Muscle layer of duodenum (tissue), 2 donors: ENCODE data around the gene ERMAP.
A peak's percentile ranks its signal among the peaks of the same experiment; 100 is the strongest.
"Not testable (repeated sequence)": the region's sequence is repeated elsewhere in the genome, so short reads cannot be mapped to it uniquely, and the experiment has no call there.

ENCODE experiments used
- H3K27ac ChIP-seq: one replicate; pipeline ENCODE4 v1.7.0; 2013; ENCODE audit warnings: mild to moderate bottlenecking, low read length
- H3K27me3 ChIP-seq: one replicate; pipeline ENCODE4 v1.7.0; 2013; ENCODE audit warnings: low read depth, mild to moderate bottlenecking, control low read depth, low read length
- H3K36me3 ChIP-seq, 2 donors: one replicate each; pipeline ENCODE4 v1.7.0; 2013; ENCODE audit warnings: low read length in 2 of 2, control low read depth in 1 of 2, mild to moderate bottlenecking in 1 of 2; ENCODE audit not compliant: insufficient read depth in 2 of 2, control insufficient read depth in 1 of 2
- H3K4me1 ChIP-seq, 2 donors: one replicate each; pipeline ENCODE4 v1.7.0; 2013; ENCODE audit warnings: low read length in 2 of 2, mild to moderate bottlenecking in 2 of 2, control low read depth in 1 of 2, moderate library complexity in 1 of 2; ENCODE audit not compliant: insufficient read depth in 2 of 2, control insufficient read depth in 1 of 2
- H3K4me3 ChIP-seq, 2 donors: one replicate each; pipeline ENCODE4 v1.7.0; 2013; ENCODE audit warnings: low read length in 2 of 2, low read depth in 1 of 2, mild to moderate bottlenecking in 1 of 2
- H3K9me3 ChIP-seq, 2 donors: one replicate each; pipeline ENCODE4 v1.7.0; 2013; ENCODE audit warnings: low read length in 2 of 2, control low read depth in 1 of 2, mild to moderate bottlenecking in 1 of 2; ENCODE audit not compliant: control insufficient read depth in 1 of 2
- donor health status: healthy.

The ERMAP gene

DNA sequence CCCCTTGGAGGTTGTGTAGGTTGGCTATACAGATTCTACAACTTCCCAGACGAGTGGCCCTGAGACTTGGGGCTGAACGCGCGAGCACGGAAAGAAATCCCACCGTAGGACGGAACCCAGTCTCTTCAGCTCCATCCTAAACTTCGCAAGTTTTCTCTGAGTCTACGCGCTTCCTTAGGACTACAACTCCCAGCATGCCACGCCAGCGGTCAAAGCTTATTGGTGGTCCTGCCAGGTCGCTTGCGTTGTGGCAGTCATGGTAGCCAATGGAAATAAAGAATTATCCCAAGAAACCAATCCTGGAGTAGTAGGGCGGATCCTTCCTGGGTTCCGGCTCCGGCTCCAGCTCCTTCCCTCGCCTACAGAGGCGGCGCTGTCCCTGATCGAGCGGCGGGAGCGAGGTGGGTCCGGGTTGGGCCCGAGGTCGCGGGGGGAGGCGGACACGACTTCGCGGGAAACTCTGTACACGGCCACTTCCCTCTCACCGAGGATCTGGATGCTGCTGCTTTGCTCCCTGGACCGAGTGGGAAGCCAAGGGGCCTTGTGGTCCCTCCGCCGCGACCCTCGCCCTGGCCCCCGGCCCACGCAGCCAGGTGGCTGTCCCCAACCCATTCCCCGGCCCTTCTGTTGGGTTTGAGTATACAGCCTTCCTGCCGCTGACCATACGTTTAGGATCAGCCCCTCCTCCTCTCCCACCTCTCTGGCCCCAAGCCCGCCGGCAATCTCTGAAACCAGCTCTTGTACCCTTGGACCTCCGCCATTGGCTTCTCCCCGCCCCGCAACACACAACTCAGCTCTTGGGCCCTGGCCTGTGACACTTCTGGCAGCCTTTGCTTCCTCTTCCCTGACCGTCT is 29.6 kb downstream of the ERMAP start, which contains the start of gene ZNF691:
Gene ZNF691 (plus strand): TSS at position 357 of the 854 bp plus-strand sequence. CDS start 3,046 bp downstream, outside the sequence.
- peak within 1 kb of the TSS; percentile 42 for H3K27ac ChIP-seq
- H3K4me3 ChIP-seq, result peak within 1 kb of the TSS; percentile 87 to 91
- H3K36me3 ChIP-seq, result peaks cover 4 to 32% of the 10 kb centered on the region in 2 donors
- peaks cover 5 to 9% of the 10 kb centered on the region in 2 donors for H3K4me1 ChIP-seq
- no peaks in the 10 kb centered on the region for H3K27me3 ChIP-seq
- peaks cover 0 to 5% of the 10 kb centered on the region in 2 donors for H3K9me3 ChIP-seq

DNA sequence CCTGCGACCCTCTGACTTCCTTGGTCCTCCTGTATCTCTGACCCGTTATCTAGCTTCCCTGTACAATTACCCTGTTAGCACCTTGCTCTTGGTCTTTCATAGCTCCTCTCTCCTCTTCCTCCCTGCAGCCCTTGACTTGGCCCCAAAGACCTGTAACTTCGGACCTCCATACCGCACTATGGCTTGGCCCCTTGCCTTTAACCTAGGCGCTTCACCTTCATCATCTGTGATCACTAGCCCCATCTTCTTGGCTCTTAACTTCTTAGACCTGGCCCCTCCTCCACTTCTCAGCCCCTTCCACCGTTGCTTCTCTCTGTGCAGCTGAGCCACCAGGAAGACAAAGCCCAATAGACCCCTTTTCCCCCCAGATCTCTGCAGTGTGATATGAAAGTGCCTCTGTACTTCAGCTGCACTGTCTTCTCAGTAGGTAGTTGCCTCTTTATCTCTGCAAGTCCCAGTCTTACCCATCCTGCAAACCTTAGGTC is 30.2 kb downstream of the ERMAP start:
- Histone ChIP-seq H3K4me3 (peak overlapping the region; percentile 87 to 91), H3K4me1 (peaks cover 5 to 9% of the 10 kb centered on the region in 2 donors), H3K36me3 (peaks cover 4 to 38% of the 10 kb centered on the region in 2 donors), H3K27me3 (no peaks in the 10 kb centered on the region), H3K9me3 (peaks cover 0 to 5% of the 10 kb centered on the region in 2 donors), H3K27ac (peak overlapping the region; percentile 42)

DNA sequence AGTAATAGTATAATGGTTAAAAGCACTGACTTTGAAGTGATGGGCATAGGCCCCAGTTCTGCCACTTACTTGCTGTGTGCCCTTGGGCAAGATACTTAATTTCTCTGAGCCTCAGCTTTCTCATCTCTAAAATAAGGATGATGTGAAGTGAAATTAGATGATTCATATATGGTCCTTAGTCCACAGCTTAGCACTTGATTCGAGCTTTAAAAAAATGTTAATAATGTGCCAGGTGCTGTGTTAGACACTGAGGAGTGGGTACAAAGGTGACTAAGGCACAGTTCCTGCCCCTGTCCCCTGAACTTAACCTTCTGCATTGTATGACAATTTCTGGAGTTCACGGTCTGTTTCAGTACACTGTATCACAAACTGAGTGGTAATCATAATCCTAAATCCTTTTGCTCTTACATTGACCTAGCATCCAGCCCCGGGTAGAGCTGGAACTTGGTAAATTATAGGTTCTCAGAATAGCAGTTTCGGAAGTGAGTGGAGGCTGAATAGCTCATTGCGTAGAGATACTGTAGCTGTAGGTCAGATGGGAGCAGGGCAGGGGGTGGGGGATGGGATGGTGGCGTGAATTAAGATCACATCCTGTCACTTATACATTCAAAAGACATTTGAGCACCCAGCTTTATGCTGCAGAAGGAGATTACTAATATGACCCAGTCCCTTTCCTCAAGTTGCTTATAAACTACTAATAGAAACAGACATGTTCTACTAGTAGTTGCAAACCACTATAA is 31.0 kb downstream of the ERMAP start:
- H3K27ac ChIP-seq, result no peak overlapping the region
- peak overlapping the region; percentile 87 to 91 for H3K4me3 ChIP-seq
- H3K36me3 ChIP-seq, result peaks cover 4 to 32% of the 10 kb centered on the region in 2 donors
- H3K4me1 ChIP-seq, result peaks cover 5 to 9% of the 10 kb centered on the region in 2 donors
- peaks cover 0 to 5% of the 10 kb centered on the region in 2 donors for H3K9me3 ChIP-seq
- H3K27me3 ChIP-seq, result no peaks in the 10 kb centered on the region

DNA sequence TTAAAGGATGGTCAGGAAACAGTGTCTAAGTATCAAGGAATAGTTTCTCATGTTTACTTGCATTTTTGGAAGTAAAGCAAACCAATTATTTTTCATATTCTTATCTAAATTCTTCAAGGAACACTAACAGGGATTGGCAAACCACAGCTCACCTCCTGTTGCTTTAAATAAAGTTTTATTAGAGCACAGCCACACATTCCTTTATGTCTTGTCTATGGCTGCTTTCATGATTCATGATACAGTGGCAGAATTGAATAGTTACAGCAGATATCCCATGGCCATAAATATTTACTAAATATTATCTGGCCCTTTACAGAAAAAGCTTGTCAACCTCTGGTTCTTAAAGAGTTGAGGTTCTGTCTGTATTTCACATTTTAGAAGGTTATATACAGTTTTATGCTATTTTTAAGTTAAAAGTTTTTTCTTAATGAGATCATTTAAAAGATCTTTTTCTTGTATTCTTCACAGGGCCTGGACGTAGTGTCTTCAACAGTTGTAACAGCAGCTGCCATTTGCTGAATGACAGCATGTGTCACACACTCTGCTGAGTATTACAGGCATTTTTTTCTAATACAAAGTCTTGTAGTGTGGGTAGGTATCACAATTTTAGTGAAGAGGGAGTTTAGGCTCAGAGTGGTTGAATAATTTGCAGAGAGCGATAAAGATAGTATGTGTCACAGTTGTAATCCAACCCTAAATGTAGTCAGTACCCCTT is 32.1 kb downstream of the ERMAP start:
- peaks cover 0 to 5% of the 10 kb centered on the region in 2 donors for H3K9me3 ChIP-seq

DNA sequence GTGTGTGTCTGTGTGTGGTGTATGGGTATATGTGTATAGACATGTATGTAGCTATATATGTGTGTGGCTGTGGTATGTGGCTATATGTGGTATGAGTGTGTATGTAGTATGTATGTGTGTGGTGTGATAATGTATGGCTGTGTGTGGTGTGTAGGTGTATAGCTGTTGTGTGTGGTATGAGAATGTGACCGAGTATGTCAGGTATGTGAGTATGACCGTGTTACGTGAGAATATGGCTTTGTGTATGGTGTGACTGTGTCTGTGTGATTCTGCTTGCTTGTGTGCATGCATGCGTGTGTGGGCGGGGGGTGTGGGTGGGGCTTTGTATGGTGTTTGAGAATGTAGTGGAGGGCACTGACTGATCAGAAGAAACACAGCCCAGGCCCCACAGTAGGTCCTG is 33.0 kb downstream of the ERMAP start:
- Histone ChIP-seq H3K4me3 (no peak overlapping the region), H3K4me1 (peaks cover 5 to 9% of the 10 kb centered on the region in 2 donors), H3K27ac (no peak overlapping the region), H3K27me3 (no peaks in the 10 kb centered on the region), H3K36me3 (peaks cover 4 to 27% of the 10 kb centered on the region in 2 donors), H3K9me3 (peaks cover 0 to 5% of the 10 kb centered on the region in 2 donors)

More for the DNA sequence above, 32.1 kb downstream of the ERMAP start:
- H3K36me3 ChIP-seq, result peaks cover 4 to 27% of the 10 kb centered on the region in 2 donors
- no peak overlapping the region for H3K4me3 ChIP-seq
- H3K27ac ChIP-seq, result no peak overlapping the region
- H3K4me1 ChIP-seq, result peaks cover 5 to 9% of the 10 kb centered on the region in 2 donors
- H3K27me3 ChIP-seq, result no peaks in the 10 kb centered on the region

DNA sequence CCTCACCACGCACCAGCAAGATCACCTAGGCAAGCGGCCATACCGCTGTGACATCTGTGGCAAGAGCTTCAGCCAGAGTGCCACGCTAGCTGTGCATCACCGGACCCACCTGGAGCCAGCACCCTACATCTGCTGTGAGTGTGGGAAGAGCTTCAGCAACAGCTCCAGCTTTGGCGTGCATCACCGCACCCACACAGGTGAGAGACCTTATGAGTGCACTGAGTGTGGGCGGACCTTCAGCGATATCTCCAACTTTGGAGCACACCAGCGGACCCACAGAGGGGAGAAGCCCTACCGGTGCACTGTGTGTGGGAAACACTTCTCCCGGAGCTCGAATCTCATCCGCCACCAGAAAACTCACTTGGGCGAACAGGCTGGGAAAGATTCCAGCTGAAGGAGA is 34.5 kb downstream of the ERMAP start:
- peak overlapping the region in 1 of 2 donors; percentile 14 for H3K4me3 ChIP-seq
- peaks cover 5 to 9% of the 10 kb centered on the region in 2 donors for H3K4me1 ChIP-seq
- peaks cover 4 to 27% of the 10 kb centered on the region in 2 donors for H3K36me3 ChIP-seq
- H3K9me3 ChIP-seq, result peaks cover 0 to 5% of the 10 kb centered on the region in 2 donors
- no peak overlapping the region for H3K27ac ChIP-seq
- H3K27me3 ChIP-seq, result no peaks in the 10 kb centered on the region

DNA sequence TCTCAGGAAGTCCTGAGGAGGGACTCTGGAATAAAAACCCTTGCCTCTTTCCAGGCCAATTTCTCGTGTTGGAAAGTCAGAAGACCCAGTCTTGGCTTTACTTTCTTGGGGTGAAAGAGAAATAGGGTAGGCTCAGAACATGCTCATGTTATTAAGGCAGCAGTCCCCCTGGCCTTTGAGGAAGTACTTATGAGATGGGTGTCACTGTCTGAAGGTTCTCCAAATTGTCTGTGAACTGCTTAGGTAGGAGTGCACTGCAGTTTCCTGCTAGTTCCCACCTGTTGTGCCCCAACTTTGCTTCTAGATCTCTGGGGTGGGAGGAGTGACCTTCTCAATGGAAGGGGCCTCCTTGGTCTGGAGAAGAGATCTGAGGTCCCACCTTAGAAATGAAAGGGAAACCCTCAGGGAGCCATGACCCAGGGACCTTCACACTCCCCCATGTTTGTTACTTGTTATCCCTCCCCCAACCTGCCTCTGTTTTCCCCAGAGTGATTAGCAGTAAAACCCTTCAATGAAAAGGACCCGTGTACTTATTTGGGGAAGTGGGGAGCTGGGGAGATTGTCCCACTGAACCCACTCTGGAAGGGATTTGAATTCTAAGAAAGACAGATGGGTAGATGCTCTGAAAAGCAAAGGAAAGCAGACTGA is 35.2 kb downstream of the ERMAP start:
- peaks cover 4 to 27% of the 10 kb centered on the region in 2 donors for H3K36me3 ChIP-seq
- peaks cover 5 to 9% of the 10 kb centered on the region in 2 donors for H3K4me1 ChIP-seq
- no peak overlapping the region for H3K4me3 ChIP-seq
- H3K9me3 ChIP-seq, result peaks cover 0 to 5% of the 10 kb centered on the region in 2 donors
- no peaks in the 10 kb centered on the region for H3K27me3 ChIP-seq
- no peak overlapping the region for H3K27ac ChIP-seq

DNA sequence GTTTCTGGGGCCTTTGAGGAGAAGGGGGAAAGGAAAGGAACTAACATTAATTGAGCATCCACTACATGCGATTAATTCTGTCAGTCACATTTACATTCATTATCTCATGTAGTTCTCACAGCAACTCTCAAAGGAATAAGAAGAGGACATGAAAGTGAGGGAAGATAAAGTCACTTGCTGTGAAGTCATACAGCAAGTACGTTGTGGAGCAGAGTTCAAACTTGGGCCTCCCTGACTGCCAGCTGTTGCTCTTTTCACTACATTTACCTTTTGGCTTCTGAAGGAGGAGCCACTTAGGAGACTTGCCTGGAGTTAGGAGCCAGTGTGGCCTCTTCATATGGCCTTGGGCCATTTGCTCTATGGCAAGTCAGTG is 35.7 kb downstream of the ERMAP start:
- H3K9me3 ChIP-seq, result peaks cover 0 to 5% of the 10 kb centered on the region in 2 donors
- H3K4me1 ChIP-seq, result peaks cover under 1 to 6% of the 10 kb centered on the region in 2 donors
- peaks cover 4 to 27% of the 10 kb centered on the region in 2 donors for H3K36me3 ChIP-seq
- H3K27me3 ChIP-seq, result no peaks in the 10 kb centered on the region
- no peak overlapping the region for H3K27ac ChIP-seq
- H3K4me3 ChIP-seq, result no peak overlapping the region

DNA sequence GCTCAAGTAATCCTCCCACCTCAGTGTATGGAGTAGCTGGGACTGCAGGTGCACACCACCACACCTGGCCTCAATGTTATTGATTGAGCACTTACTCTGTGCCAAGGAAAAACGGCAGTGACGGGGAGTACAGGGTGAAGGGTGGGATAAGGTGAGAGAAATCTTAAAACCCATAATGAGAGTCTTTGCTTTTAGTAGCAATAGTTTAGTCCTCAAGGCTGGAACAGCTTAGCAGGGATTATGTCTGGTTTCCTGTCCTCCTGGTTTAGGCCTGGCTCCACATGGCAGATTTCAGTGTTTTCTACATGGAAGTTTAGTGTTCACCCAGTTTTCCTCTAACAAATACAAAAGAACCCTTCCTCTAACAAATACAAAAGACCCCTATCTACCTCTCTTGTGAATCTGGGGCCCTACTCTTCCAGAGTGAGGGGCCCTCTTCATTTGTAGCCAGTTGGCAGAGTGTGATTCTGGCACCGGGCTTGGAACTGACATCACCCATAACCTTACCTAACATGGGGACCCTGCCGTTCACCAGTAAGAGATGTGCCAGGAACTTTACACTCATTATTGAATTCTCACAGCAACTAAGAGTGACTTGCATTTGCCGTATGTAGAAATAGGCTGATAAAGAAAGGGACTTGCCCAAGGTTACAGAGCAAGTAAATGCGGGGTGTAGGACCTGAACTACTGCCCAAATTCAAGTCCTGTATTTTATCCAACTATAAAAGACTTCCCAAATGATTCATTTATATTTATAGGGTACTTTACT is 36.4 kb downstream of the ERMAP start:
- Histone ChIP-seq H3K36me3 (peaks cover 4 to 27% of the 10 kb centered on the region in 2 donors), H3K4me3 (no peak overlapping the region), H3K27ac (no peak overlapping the region), H3K9me3 (peaks cover 0 to 5% of the 10 kb centered on the region in 2 donors), H3K27me3 (no peaks in the 10 kb centered on the region), H3K4me1 (no peaks in the 10 kb centered on the region)

DNA sequence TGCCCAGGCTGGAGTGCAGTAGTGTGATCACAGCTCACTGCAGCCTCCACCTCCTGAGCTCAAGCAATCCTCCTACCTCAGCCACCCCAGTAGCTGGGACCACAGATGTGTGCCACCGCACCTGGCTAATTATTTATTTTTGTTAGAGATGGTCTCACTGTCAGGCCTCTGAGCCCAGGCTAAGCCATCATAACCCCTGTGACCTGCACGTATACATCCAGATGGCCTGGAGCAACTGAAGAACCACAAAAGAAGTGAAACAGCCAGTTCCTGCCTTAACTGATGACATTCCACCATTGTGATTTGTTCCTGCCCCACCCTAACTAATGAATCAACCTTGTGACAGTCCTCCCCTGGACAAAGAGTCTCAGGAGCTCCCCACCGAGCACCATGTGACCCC is 39.6 kb downstream of the ERMAP start:
- H3K27me3 ChIP-seq, H3K4me3 ChIP-seq, H3K4me1 ChIP-seq, H3K27ac ChIP-seq, H3K36me3 ChIP-seq, H3K9me3 ChIP-seq: not testable (repeated sequence)
